HG03175 (cell line): ENCODE data around the gene RIT2.
"Not testable (repeated sequence)": the region's sequence is repeated elsewhere in the genome, so short reads cannot be mapped to it uniquely, and the experiment has no call there.

Experiments
- ATAC-seq: cut with Tn5 transposase; IDR thresholded peaks from one replicate; pipeline ENCODE4 v1.9.1; 2021; ENCODE audit warnings: mild to moderate bottlenecking, moderate library complexity; ENCODE audit not compliant: unreplicated experiment

The RIT2 gene

GRCh38 chr18:42854558-42854957 is 260.9 kb downstream of the RIT2 start:
- no peak for ATAC-seq

GRCh38 chr18:42850174-42851083 is 265.1 kb downstream of the RIT2 start:
- ATAC-seq = no peak

DNA sequence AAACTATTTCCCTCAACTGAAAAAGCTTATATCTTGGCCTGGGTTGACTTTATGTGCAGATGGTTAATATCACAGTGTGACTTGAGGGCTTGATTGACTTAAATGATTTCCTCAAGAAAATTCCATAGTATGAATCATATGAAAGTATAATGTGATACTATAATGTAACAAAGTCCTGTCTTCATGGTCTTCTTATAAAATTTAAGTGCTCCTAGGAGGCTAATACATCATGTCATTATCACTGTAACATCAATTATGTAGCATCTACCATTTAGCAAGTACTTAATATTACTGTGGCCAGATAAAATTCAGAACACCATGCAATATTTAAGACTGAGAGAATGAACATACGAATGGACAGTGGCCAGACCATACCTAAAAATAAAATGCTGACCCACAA is 276.1 kb downstream of the RIT2 start:
- ATAC-seq = no peak

DNA sequence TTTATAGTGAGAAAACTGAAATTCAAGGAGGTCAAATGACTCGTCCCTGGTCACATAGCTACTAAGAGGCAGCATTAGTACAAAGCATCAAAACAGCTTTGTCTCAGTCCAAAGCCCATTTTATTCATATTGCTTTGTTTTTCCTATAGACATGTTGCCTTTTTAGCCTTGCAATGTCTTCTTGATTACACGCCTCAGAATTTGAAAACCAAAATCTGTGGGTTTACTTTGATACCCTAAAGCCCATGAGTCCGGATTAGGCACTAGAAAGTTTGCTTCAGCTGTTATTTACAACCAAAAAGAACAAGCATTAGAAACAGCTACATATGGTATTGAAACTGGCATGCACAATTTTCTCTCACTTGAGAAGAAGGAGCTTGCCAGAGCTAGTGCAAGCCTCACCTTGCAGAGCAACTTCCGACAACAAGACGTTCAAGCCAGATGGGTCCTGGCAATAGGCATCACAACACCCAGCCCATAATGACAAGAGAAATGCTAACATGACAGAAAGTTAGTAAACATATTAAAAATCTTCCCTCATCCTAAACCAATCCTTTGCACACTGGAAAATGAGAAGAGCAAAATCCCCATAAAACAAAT is 276.8 kb downstream of the RIT2 start:
- no peak for ATAC-seq

DNA sequence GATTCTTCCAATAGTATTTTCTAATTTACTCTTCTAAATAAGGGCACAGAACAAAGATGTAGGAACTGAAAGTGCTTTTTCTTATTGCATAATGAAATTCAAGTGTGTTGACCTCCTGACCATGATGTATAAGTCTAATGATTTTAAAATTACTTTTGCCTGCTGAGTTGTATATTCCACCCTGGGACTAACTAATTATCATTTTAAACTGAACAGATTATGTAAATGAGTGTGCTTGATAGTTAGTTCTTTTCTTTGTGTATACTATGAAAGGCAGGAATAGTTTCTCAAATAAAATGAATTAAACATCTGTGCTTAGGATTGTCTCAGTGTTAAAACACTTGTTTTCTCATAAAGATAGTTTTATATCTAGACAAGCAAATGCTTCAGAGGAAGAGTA is 284.5 kb downstream of the RIT2 start:
- no peak for ATAC-seq

DNA sequence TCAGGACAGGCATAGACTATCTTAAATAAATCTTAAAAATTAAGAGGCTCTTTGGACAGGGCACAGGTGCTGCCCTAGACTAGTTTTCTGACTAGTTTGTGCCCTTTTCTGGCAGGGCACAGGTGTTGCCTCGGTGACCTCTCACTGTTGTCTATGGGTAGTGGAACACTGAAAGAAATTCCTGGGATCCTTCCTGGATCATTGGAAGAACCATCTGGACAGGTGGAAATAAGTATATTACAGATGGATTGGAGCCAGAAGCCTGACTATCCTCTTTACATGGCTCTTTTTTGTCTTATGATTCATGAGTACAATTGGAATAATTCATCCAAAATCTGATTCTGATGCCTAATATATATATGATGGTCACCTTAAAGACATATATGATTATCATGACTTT is 286.6 kb downstream of the RIT2 start:
- ATAC-seq = no peak

GRCh38 chr18:42824178-42824577 is 291.3 kb downstream of the RIT2 start:
- no peak for ATAC-seq

- ATAC-seq = no peak
These were observed 292.8 kb downstream of the RIT2 start for GRCh38 chr18:42822711-42823110.

DNA sequence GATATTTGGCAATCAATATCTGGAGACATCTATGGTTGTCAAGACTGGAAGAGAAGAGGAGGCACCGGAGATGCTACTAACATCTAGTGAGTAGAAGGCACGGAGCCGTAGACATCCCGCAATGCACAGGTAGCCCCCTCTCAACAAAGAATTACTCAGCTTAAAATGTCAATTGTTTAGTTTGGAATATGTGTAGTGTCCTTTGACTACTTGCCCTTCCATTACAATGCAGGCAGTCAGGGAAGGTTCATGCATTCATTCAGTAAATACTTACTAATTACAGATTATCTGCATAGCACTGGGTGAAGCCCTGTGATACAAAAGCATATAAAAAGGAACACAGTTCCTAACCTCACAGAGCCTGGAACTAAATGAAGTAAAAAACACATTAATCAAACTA is 294.0 kb downstream of the RIT2 start:
- no peak for ATAC-seq

DNA sequence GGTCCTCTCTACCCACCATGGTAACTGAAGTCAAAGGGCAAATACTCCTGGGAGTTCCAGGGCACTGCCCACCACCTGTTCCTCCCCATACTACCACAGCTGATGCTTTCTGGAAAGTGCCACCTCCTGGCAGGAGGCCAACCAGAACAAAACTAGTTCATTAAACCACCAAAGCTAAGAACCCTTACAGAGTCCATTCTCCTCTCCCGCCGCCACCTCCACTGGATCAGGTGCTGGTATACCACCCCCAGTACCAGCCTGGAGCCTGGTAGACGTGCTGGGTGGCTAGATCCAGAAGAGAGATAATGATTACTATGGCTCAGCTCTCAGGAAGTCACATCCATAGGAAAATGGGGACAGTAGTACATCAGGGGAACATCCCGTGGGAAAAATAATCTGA is 300.9 kb downstream of the RIT2 start:
- no peak for ATAC-seq

GRCh38 chr18:42814184-42814583 is 301.3 kb downstream of the RIT2 start:
- no peak for ATAC-seq

DNA sequence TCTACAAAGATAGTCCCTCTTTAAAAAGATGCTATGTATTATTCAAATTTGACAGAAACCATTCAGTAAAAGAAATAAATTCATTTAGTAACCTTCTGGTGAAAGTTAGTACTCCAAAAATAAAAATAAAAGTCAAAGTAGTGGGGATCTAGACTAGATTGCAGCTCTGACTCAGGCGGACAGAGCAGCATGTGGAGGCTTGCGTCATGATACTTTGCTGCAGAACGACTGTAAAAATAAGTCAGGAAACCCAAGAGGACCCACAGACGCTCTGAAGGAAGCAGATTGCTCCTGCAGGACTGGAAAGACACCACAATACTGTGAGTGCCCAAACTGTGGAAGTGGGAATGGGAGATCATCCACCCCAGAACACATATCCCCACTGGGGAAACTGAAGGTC is 301.9 kb downstream of the RIT2 start:
- ATAC-seq = no peak

DNA sequence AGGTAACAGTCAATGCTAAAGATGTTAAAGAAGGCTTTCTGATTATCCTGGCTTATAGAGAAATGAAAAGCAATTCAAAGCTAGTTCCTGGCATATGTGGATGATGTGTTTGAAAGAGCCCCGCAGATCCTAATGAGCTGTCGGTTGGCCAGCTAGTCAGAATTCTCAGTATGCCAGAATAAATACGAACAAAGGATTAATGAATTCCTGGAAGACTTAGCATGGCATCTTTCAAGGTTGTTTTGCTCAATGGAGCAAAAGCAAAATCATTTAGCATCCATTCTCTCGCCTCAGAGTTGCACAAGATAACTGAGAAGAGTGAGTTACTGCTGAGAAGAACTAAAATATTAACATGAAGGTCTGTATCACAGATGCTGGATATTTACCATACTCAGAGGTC is 307.6 kb downstream of the RIT2 start:
- no peak for ATAC-seq

- no peak for ATAC-seq
These were observed 313.8 kb downstream of the RIT2 start for GRCh38 chr18:42801706-42802105.

DNA sequence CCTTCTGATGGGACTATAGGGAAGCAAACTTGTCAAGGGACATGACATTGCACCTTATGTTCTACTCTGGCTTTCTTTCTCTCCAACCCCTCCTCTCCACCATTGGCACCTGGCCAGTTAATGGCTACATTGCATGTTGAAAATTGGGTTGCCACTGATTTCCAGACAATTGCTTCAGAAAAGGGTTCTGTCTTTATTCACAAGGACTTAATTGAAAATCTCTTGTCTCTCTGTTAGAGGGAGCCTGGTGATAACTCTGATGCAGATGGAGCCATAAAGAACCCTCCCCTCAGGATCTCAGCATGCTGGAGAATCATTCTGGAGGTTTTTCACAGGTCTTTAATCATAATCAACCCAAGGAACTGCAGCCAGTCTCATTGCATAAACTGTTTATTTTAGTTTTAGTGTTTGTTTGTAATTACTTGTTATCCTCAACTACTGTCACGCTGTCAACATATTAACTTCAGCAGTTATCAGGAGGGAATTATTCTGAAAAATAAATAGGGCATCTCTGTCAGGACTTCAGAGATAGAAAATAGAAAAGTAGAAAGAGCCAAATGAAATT is 316.8 kb downstream of the RIT2 start:
- no peak for ATAC-seq

DNA sequence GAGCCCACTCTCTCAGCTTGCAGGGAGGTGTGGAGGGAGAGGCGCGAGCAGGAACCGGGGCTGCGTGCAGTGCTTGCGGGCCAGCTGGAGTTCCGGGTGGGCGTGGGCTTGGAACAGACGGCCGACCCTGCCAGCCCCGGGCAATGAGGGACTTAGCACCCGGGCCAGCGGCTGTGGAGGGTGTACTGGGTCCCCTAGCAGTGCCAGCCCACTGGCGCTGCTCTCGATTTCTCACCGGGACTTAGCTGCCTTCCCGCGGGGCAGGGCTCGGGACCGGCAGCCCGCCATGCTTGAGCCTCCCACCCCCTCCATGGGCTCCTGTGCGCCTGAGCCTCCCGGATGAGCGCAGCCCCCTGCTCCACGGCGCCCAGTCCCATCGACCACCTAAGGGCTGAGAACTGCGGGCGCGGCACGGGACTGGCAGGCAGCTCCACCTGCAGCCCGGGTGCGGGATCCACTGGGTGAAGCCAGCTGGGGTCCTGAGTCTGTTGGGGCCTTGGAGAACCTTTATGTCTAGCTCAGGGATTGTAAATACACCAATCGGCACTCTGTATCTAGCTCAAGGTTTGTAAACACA is 320.2 kb downstream of the RIT2 start:
- not testable (repeated sequence) for ATAC-seq

DNA sequence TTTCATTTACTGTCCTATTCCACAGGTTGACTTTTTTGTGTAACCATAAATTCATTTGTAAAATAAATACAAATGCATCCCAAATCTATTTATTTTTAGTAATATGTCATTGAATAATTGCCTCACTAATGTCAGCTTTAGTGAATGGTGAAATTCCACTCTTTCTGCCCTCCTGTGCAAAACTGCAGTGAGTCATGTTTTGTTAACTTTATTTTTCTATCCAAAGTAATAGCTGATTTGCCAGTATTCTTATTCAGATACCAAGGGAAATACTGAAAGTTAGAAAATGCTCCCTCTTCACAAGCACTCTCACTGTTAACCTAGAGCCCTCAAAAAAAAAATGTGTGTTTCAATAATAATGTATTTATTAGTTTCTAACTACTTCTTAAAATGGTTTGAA is 322.8 kb downstream of the RIT2 start:
- no peak for ATAC-seq

DNA sequence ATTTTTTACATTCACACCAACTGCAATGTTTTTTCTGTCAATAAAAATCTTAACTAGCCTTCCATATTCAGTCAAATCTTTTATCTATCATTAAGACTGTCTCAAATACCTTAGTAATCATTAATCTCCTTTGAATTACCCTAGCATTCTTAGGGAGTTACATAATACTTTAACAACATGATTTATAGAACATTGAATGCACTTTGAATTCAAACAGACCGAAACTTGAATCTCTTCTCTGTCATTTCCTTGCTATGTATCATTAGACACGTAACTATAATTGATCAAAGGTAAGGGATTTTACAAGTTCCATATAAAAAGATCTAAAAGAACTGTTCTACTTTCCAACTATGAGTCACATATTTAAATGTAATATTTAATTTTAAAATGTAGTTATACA is 330.9 kb downstream of the RIT2 start:
- no peak for ATAC-seq

GRCh38 chr18:42782929-42783328 is 332.6 kb downstream of the RIT2 start:
- no peak for ATAC-seq

DNA sequence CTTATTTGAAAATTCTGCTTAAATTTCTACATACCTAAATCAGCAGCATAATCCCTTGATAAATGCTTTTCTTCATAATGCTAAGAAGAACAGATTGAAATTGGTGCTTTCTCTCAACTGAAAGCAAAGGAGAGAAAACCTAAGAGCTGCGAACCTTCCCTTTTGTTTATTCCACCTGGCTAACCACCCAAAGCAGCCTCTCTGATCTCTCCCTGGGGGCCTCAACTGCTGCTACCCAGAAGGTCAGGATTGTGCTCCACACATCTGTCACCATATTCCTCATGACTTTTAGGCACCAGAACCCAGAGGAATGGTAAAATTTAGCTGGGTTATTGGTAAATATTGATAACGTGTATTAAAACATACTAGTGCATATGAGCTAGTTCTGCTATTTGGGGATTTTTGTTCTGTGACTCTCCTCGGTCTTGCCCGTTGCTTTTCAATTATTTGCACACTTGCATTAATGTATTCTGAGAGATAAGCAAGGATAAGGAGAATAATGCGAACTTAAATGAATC is 334.1 kb downstream of the RIT2 start:
- no peak for ATAC-seq

- no peak for ATAC-seq
These were observed 335.3 kb downstream of the RIT2 start for GRCh38 chr18:42780171-42780570.
